HFF-Myc (cell line): ENCODE measurements around the gene FOXO3B.
"Not testable (repeated sequence)": the region's sequence is repeated elsewhere in the genome, so short reads cannot be mapped to it uniquely, and the experiment has no call there.

ENCODE experiments used
- DNase-seq: peaks from one replicate; pipeline ENCODE4 v3.0.0-alpha.2; 2011; ENCODE audit warnings: low read depth; ENCODE audit errors: extremely low read depth
- H3K4me3 ChIP-seq: replicated peaks from 2 replicates; pipeline ENCODE4 v1.5.1; 2011; ENCODE audit warnings: low read depth, mild to moderate bottlenecking, control low read depth, low read length

FOXO3B gene

DNA sequence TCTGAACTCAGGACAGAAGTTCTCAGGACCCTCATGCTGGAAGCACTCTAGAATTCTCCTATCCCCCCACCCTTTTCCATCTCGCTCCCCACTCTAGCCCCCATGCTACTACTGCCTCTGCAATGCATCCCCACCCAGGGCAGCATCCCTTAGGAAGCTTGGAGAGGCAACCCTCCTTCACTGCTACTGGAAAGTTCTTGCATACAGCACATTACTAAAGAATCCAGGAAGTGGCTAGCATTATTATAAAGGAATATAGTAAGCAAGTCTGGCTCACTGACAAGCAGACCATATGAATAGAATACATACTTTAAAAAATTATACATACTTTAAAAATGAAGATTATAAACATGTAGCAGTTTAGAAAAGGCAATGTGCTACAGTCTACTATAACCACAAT, 13.5 kb downstream of the FOXO3B start:
- not testable (repeated sequence) for DNase-seq, H3K4me3 ChIP-seq

- DNase-seq, H3K4me3 ChIP-seq: not testable (repeated sequence)
Observed at GRCh38 chr17:18667535-18667934, 14.6 kb downstream of the FOXO3B start.

DNA sequence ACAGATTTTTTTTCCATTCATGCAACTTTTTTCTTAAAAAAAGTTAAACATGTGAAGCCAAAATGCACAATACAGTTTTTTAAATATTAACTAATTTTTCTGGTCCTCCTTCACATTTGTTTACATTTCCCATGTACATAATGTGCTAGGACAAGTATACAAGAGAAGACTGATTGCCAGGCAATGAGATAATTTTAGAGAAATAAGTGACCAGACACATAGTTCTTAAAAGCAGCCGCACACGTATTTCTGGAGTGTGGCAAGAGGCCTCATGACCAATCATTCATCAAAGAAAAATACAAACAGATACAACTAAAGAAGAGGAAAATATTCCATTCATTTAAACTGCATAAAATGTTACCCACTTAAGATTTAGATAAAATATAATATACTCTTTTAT, 15.8 kb downstream of the FOXO3B start:
- not testable (repeated sequence) for DNase-seq

DNA sequence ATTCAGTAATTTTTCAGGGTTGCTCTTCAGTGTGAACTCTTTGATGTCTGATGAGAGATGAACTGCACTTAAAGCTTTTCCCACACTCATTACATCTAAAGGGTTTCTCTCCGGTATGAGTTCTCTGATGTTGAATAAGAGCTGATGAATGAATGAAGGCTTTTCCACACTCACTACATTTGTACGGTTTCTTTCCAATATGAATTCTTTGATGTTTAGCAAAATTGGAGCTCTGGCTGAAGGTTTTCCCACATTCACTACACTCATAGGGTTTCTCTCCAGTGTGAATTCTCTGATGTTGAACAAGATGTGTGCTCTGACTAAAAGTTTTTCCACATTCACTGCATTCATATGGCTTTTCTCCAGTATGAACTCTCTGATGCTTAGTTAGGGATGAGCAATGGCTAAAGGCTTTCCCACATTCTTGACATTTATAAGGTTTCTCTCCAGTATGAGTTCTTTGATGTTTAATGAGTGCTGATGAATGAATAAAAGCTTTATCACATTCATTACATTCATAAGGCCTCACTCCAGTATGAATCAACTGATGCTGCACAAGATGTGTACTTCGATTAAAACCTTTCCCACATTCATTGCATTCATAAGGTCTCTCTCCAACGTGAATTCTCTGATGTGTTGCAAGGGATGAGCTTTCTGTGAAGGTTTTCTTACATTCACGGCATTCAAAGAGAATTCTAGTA, 20.0 kb downstream of the FOXO3B start:
- DNase-seq, H3K4me3 ChIP-seq: not testable (repeated sequence)

More for the DNA sequence above, 15.8 kb downstream of the FOXO3B start:
- H3K4me3 ChIP-seq = not testable (repeated sequence)

DNA sequence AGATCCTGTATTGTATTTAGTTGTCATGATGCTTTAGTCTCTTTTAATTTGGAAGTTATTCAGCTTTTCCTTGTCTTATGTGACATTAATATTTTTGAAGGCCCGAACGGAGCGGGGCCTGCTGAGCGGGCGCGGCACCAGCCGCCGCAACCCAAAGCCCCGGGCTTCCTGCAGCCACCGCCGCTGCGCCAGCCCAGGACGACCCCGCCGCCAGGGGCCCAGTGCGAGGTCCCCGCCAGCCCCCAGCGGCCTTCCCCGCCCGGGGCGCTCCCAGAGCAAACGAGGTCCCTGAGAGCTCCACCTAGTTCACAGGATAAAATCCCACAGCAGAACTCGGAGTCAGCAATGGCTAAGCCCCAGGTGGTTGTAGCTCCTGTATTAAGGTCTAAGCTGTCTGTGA, 32.0 kb downstream of the FOXO3B start:
- DNase-seq, H3K4me3 ChIP-seq: not testable (repeated sequence)

- DNase-seq, H3K4me3 ChIP-seq: not testable (repeated sequence)
Observed at GRCh38 chr17:18644291-18644690, 37.8 kb downstream of the FOXO3B start, which contains the start of gene TBC1D28. Gene TBC1D28, minus strand, starts transcription at chr17:18644391. Its CDS starts 3,039 bp downstream, at chr17:18641352.

DNA sequence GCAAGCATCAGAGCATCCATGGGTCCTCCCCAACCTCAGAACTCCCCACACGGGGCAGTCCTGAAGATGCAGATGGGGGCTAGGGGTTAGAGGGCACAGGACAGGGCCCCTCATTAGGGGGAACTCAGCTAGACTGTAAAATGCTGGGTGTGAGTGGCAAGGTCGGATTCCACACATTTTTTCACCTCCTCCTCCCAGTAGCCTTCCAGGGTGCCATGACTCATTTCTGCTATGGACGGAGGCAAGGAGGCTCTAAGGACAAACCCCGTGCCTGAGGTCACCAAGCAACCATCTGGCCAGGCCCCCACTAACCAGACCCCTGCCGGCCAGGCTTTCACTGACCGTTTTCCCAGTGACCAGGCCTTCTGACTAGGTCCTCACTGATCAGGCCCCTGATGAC, 39.0 kb downstream of the FOXO3B start:
- not testable (repeated sequence) for H3K4me3 ChIP-seq, DNase-seq

DNA sequence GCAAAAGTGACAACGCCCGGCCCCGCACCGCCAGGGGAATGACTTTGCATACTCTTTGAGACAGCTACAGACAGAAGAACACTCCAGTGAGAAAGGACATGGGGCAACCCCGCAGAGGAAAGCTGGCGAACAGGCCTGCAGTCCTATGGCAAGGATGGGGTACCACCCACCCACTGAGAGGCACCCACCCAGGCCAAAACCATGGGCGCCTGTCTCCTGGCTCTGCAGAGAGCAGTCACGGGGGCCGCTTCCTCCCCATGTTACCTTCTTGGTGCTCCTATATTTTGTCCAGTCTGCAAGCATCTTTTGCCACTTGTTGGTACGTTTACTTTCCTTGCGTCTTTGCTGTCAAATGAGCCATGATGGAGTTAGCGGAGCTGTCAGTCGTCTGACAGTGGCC, 43.8 kb downstream of the FOXO3B start:
- H3K4me3 ChIP-seq, DNase-seq: not testable (repeated sequence)

DNA sequence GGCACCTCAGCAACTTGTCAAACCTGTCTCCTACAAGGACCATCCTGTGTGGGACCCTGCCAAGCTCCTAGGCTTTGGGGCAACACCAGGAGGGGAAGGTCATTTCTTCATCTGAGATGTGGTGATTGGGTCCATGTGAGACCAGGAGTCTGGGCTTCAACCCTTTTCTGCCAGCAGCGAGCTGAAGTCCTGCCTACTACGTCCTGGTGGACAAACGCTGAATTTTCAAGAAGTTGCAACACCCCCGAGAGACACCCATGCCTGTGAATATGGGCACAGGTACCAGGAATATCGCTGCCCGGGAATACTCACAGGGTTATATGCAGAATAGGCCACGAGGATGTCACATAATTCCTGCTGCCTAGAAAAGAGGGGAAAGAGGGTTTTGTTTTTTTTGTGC, 45.9 kb downstream of the FOXO3B start:
- not testable (repeated sequence) for H3K4me3 ChIP-seq, DNase-seq

GRCh38 chr17:18635773-18636172, 46.3 kb downstream of the FOXO3B start:
- DNase-seq, H3K4me3 ChIP-seq: not testable (repeated sequence)

DNA sequence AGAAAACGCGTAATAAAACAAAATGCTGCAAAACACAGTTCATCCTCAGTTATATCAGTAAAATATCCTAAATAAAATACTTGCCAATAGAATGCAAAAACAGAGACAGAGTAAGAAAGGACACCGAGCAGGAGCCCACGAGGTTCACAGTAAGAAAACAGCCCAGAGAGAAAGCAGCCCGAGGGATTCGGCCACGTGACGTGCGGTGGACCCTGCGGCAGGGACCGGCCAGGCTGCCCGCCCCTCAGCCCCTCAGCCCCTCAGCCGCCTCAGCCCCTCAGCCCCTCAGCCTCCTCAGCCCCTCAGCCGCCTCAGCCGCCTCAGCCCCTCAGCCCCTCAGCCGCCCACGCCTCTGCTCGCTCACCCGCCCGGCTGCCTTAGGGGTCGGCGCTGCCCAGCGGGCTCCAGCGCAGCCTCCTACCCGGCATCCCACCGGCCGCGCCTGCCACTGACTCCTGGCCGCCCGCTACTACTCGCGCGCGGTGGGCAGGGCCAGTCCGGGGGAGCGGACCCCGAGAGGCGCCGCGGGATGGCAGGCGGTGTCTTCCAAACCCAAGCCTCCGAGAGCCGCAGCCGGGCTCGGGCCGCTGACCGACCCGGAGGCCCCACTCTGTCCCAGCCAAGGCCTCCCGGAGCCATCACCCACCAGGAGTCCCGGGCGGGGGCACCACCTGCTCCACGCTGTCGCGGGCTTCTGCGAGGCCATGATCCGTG, 47.4 kb downstream of the FOXO3B start:
- DNase-seq = not testable (repeated sequence)
- peak overlapping the region; percentile 17 for H3K4me3 ChIP-seq
